NCI-H1694 treated with DMSO at 0.1 percent for 48 hours (cell line): ENCODE data around the gene CKAP2L.
"Not testable (repeated sequence)": the region's sequence is repeated elsewhere in the genome, so short reads cannot be mapped to it uniquely, and the experiment has no call there.

Experiments used
- DNase-seq: peaks from one replicate; lab custom pipeline; 2025; lab: John Stamatoyannopoulos, UW

Gene CKAP2L

GRCh38 chr2:112726487-112727190 is 37.8 kb downstream of the CKAP2L start:
- DNase-seq, result peak; percentile 84

DNA sequence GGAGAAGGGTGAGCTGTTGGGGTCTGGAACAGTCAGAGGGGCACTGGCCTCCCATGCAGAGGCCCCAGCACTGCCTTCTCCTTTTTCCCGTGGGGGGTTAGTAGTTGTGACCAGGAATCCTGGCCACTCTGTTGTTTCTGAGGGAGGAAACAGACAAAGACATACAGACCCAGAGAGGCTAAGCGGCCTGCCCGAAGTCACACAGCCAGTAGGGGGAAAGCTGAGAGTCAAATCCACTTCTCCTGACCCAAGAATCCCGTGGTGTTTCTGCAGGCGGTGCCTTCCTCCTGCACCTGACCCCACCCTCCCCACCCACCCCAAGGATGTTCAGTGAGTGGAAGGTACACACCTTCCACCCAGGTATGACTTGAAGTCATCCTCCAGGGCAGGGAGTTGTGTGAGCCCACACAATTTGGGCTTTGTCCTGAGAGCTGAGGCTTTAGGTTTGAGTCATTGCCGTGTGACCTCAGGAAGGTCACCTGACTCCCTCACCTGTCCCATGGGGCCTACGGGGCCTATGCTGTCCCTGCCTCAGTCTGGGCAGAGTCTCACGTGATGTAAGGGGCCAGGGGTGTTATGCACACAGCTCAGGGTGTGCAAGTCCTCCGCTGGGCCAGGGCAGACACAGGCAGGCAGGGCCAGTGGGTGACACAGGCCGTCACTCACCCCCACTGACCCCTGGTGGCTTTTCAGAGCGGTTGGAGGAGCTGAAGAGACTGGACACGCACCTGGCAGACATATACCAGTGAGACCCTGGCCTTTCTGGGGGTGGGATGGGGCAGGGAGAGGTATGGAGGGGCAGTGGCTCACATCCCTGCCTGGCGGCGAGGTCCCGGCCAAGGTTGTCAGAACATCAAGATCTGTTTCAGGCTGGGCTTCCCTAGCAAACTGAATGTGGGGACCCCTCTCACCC is 38.6 kb downstream of the CKAP2L start:
- no peak for DNase-seq

GRCh38 chr2:112724591-112725525 is 39.6 kb downstream of the CKAP2L start:
- DNase-seq, result no peak

GRCh38 chr2:112723995-112724394 is 40.4 kb downstream of the CKAP2L start:
- no peak for DNase-seq

DNA sequence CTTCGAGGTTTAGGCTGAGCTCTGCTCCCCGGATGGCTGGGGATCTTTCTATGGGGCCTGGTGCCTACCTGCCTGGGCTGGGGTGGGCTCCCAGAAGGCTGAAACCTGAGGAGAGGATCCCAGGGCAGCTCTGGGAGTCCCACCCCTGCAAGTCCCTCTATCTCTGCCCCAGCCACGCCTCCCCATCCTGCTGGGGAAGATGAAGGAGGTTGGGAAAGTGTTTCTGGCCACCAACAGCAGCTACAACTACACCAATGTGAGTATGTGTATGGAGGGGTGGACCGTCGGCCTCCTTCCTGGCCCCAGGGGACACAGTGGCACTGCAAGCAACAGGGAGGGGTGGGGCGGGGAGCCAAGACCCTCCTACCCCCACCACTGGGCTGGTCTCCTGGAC is 40.9 kb downstream of the CKAP2L start:
- DNase-seq, result no peak

DNA sequence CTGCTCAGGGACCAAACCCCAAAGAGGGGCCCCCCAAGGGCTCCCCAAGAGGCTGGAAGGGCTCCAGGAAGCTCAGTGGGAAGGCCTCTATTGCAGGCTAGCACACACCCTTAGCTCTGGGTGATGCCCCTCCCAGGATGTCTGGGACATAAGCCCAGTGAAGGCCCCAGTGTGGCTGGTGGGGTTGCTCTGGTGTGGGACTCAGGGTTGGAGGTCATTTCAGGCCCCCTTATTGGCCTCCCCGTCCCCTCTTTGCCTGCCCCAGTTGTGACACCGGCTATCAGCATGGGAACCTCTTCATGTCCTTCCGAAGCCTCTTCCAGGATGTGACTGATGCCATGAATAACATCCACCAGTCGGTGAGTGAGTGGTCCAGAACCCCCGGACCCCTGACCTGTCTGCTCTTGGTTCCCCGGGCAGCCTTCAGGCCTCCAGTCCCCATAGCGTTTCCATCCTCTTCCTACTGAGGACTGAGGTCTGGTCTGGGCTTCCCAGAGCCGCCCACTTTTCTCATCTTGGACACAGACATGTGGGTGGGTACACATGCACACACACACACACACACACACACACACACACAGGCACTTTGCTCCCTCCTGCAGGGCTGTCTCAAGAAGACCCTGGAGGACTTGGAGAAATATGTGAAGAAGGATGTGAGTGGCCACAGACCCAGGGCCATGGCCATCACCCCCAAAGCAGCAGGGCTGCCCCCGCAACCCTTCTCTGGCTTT is 41.4 kb downstream of the CKAP2L start:
- no peak for DNase-seq

DNA sequence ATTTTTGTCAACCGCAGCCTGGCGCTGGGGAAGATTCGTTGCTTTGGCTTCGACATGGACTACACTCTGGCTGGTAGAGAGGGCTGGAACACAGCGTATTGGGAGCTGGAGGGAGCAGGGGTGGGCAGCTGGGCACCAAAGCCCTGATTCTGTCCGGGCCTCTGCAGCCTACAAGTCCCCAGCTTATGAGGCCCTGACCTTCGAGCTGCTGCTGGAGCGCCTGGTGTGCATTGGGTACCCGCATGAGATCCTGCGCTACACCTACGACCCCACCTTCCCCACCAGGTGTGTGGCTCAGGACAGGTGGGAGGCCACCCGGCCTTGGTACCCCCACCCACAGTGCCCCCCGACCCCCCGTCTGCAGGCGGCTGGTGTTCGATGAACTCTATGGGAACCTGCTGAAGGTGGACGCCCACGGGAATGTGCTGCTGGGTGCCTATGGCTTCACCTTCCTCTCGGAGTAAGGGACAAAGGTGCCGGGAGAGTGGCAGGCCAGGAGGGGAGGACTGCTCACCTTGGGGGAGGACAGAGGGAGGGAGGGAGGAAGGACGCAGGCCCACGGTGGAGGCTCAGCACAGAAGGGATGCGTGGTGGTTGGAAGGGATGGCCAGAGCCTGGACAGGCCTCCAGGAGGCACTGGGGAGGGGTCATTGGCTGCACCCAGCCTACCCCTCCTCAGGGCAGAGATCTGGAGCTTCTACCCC is 42.4 kb downstream of the CKAP2L start:
- no peak for DNase-seq

- DNase-seq, result no peak
Measured at GRCh38 chr2:112720785-112721184, 43.6 kb downstream of the CKAP2L start, which contains the start of gene NT5DC4. Gene NT5DC4, plus strand, starts transcription at chr2:112721020. Its CDS starts 60 bp downstream, at chr2:112721080.

DNA sequence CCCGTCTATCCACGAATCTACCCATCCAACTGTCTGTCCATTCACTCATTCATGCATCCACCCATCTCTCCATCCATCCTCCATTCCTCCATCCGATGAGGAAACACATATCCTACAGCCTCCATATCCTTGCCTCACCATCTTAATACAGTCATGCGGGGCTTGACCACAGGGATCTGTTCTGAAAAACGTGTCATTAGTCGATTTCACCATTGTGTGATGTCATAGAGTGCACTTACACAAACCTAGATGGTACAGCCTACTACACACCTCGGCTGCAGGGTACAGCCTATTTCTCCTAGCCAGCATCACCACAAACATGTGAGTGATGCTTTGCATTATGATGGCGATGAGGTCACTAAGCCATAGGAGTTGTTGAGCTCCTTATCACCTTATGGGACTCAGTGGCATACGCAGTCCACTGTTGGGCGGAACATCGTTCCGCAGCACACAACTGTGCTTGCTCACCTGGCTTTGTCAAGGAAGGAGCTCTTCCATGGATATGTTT is 45.5 kb downstream of the CKAP2L start:
- DNase-seq, result no peak

GRCh38 chr2:112716826-112717352 is 47.5 kb downstream of the CKAP2L start:
- DNase-seq, result not testable (repeated sequence)

DNA sequence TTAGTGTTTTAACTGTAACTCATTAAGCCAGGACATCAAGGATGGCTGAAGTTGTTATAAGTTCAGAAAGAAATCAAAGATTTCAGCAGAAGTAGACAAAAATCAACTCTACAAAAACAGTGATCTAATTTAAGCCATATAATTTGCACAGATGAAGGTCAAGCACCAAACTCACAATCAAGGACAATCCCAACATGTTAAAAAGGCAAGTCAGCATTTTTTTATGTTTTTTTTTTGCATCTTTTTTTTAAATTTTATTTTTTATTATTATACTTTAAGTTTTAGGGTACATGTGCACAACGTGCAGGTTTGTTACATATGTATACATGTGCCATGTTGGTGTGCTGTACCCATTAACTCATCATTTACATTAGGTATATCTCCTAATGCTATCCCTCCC is 48.3 kb downstream of the CKAP2L start:
- not testable (repeated sequence) for DNase-seq

GRCh38 chr2:112714836-112715631 is 49.4 kb downstream of the CKAP2L start:
- DNase-seq, result no peak

DNA sequence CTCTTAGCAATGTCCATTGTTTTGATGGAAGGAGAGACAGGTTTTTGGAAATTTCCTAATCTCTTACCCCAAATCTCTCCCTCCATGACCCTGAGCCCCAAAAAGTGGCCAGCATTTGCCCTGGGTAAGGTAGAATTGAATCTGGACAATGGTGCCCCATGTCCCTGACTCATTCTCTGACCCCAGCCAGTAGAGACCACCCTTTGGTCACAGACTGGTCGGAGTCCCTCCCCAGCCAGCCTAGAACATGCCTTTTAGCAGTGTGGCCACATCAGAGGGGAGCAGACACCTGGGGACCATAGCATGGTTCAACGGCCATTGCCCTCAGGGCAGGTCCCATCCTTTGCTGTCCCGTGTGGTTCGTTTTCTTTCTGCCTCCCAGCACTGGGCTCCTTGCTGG is 50.1 kb downstream of the CKAP2L start:
- no peak for DNase-seq

DNA sequence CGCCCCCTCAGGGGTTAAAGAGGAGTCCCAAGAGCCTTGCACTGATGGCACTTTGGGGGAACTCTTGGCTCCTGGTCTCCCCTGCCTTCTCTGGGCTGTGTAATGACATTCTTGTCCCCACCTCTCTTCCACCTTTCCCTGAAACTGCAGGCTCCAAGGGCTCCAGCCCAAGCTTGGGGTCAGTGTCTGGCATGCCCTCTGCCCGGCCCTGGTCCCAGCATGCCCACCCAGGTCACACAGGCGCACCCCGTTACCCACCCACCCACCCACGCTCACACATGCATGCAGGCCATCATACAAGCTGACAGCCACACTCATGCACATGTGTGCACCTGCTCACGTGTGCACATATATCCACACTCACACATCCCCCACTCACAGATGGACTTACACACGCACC is 50.5 kb downstream of the CKAP2L start:
- DNase-seq, result no peak

GRCh38 chr2:112713585-112713925 is 50.9 kb downstream of the CKAP2L start:
- DNase-seq, result no peak

DNA sequence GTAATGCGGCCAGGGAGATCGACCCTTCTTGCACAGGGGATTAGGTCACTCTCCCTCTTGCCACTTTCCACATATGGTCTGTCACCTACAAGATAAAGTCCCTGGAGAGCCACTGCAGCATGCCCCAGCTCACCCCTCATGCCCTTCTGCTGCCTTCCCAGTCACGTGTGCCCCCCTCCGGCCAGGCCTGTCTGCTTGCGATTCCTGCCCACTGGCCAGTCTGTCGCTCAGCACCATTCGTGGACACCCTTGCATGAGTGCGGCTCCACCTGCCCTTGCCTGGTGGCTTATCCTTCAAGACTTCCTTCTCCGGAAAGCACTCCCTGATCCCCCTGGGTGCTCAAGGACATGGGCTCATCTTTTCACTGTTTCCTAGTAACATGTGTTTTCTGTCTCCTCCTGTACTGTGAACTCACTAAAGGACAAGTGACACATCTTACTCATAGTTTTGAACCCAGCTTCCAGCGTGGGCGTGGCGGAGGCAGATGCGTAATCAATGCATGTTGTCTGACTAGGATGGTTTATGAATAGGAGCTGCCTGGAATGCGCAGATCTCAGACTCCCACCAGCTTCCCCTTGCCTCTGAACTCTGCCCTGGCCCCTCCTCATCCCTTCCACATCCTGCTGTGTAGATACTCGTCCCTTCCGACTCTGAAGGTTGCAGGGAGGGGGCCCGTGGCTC is 51.4 kb downstream of the CKAP2L start:
- DNase-seq, result no peak

GRCh38 chr2:112712465-112712864 is 51.9 kb downstream of the CKAP2L start:
- DNase-seq, result no peak

- DNase-seq, result no peak
Measured at GRCh38 chr2:112710956-112711750, 53.3 kb downstream of the CKAP2L start.
